GM12891 (cell line): ENCODE data around the gene PICALM.

Source experiments
- POLR2A ChIP-seq: IDR thresholded peaks from 2 replicates; pipeline ENCODE4 v1.6.1; 2011; ENCODE audit warnings: low read depth, low read length, control low read depth
- POLR2AphosphoS5 ChIP-seq: IDR thresholded peaks from 2 replicates; pipeline ENCODE4 v1.6.1; 2011; ENCODE audit warnings: low read depth, low read length, control low read depth
- POU2F2 ChIP-seq: IDR thresholded peaks from 2 replicates; pipeline ENCODE4 v1.6.1; 2011; ENCODE audit warnings: low read depth, mild to moderate bottlenecking, control low read depth, low read length, moderate library complexity
- SPI1 ChIP-seq: IDR thresholded peaks from 2 replicates; pipeline ENCODE4 v1.6.1; 2011; ENCODE audit warnings: low read depth, low read length, control low read depth
- TAF1 ChIP-seq: IDR thresholded peaks from 2 replicates; pipeline ENCODE4 v1.6.1; 2011; ENCODE audit warnings: low read depth, low read length, control low read depth

GRCh38 chr11:85949798-85950197 is 119.1 kb downstream of the PICALM start:
- TF ChIP-seq POLR2A: no peak
- no peak for TF ChIP-seq SPI1
- TF ChIP-seq TAF1: no peak
- TF ChIP-seq POLR2AphosphoS5: no peak
- TF ChIP-seq POU2F2: no peak
